ENCODE data around the gene HCRT. TPM values are rescaled to one million over a fixed set of nuclear protein-coding genes. Genes with fewer than 3 reads are reported as not detected.

HCRT gene
- total and polyA plus RNA-seq, 12 donors = not detected

DNA sequence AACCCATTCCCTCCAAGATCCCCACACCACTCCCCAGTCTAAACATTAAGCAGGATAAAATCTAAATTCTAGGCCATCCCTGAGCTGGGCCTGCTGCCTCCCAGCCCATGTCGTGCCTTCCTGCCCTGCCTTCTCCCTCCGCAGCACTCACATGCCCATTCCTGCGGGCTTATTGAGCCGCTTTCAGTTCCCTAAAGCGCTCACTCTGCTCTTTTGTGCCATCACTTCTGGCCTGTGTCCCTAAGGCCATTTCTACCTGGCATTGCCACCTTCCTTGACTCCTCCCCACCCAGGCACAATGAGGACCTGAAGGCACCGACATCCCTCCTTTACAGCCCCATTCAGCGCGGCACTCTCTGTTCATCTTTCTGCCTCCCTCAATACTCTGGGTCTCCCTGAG lies 17.4 kb downstream of the HCRT start:
- Histone ChIP-seq H3K4me3 (no peak overlapping the region), H3K27ac (no peak overlapping the region), H3K36me3 (no peaks in the 10 kb centered on the region), H3K27me3 (no peaks in the 10 kb centered on the region), H3K4me1 (no peaks in the 10 kb centered on the region), H3K9me3 (no peaks in the 10 kb centered on the region)
- ATAC-seq (no peak), DNase-seq (no peak)
- WGBS, 2 donors = 90% methylated on average over 8 of the region's 8 CpGs
- intact Hi-C loops (cut with DNase I) = no loop called here
- TF ChIP-seq, protein P1, sequence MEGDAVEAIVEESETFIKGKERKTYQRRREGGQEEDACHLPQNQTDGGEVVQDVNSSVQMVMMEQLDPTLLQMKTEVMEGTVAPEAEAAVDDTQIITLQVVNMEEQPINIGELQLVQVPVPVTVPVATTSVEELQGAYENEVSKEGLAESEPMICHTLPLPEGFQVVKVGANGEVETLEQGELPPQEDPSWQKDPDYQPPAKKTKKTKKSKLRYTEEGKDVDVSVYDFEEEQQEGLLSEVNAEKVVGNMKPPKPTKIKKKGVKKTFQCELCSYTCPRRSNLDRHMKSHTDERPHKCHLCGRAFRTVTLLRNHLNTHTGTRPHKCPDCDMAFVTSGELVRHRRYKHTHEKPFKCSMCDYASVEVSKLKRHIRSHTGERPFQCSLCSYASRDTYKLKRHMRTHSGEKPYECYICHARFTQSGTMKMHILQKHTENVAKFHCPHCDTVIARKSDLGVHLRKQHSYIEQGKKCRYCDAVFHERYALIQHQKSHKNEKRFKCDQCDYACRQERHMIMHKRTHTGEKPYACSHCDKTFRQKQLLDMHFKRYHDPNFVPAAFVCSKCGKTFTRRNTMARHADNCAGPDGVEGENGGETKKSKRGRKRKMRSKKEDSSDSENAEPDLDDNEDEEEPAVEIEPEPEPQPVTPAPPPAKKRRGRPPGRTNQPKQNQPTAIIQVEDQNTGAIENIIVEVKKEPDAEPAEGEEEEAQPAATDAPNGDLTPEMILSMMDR (IDR thresholded peaks at IDR 0.05) = no peak

DNA sequence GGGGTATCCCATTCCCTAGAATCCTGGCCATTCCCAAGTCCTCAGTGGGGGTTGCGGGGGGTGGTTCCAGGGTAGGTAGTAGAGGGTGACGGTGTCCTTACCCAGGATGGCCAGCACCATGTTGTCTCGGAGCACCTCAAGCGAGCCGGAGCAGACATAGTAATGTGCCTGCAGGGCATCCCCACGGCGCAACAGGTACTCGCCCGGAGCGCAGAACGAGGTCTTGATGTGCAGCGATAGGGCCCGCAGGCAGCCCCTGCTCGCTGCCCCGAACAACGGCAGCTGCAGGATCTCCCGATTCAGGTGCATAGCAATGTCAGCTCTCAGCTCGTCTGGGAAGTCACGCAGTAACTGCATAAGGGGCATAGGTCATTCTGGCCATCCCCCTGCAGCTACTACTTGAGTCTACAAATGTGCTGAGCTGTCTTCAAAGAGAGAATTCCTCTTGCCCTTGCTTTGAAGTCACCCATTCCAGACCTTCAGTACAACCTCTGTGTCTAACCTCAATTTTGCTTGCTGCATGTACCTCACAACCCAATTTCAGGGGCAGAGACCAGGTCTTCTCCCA lies 19.0 kb downstream of the HCRT start:
- Histone ChIP-seq H3K4me1 (peaks cover 0 to 10% (median 0%) of the 10 kb centered on the region in 9 donors), H3K9me3 (no peaks in the 10 kb centered on the region), H3K27ac (no peak overlapping the region), H3K27me3 (no peaks in the 10 kb centered on the region), H3K4me3 (no peak overlapping the region), H3K36me3 (no peaks in the 10 kb centered on the region)
- TF ChIP-seq, protein P1 (IDR thresholded peaks at IDR 0.05) = no peak
- no peak for DNase-seq
- no peak for ATAC-seq
- intact Hi-C loops (cut with DNase I) = no loop called here
- WGBS, 2 donors = 89 to 91% methylated on average over 19 of the region's 19 CpGs

DNA sequence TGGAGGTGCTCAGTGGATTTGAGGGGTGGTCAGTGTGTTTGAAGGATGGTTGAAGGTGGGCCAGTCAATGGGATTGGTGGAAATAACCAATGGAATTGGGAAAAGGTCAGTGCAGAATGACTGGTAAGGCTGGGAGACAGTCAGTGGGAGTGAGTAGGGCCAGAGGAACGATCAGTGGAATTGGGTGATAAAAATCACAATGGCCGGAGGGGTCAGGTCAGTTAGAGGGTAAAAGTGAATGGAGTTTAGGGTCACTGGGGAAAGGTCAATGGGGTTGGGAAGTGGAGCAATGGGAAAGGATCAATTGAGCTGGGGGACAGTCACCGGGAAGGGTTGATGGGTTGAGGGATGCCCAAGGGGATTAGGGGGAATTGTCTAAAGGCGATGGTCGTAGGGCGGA lies 19.5 kb downstream of the HCRT start:
- intact Hi-C loops (cut with DNase I) = no loop called here
- H3K4me1 ChIP-seq = peaks cover 0 to 12% (median 0%) of the 10 kb centered on the region in 9 donors
- H3K36me3 ChIP-seq = no peaks in the 10 kb centered on the region
- H3K27ac ChIP-seq = no peak overlapping the region
- ATAC-seq (no peak), DNase-seq (no peak)
- WGBS, 2 donors = 86 to 89% methylated on average over 6 of the region's 6 CpGs
- H3K27me3 ChIP-seq = no peaks in the 10 kb centered on the region
- no peak overlapping the region for H3K4me3 ChIP-seq
- H3K9me3 ChIP-seq = no peaks in the 10 kb centered on the region
- TF ChIP-seq, protein P1 (IDR thresholded peaks at IDR 0.05) = no peak

DNA sequence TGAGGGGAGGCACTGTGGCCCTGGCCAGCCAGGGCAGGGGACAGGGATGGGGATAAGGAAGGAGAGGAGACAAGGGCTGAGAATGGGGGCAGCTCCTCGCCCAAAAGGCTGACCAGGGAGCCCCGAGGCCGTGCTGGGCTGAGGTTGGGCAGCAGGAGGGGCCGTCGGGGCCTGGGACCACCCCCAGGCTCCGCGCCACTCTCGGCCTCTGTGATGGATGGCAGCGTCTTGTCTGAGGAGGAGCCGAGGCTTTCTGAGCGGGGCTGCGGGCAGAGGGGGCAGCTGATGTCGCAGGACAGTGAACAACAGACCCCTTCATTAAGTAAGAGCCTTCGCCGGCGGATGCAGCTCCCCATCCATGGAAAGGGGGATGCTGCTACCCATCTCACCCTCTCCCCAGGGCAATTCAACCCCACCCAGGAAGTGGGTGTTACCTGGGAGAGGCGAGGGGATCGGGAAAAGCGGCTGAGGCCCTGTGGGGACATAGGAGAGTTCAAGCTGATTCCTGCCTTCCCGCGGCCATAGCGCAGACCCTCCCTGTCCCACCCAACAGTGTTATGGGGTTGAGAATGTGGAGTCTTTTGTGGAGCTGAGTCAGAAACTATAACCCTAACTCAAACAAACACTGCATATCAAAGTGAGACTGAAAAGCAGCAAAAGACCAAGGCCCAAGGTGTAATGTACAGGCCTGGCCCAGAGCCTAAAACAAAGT lies 21.4 kb downstream of the HCRT start:
- H3K4me1 ChIP-seq = peaks cover 0 to 12% (median 0%) of the 10 kb centered on the region in 9 donors
- no peaks in the 10 kb centered on the region for H3K27me3 ChIP-seq
- TF ChIP-seq, protein P1 (IDR thresholded peaks at IDR 0.05) = no peak
- intact Hi-C loops (cut with DNase I) = no loop called here
- H3K27ac ChIP-seq = no peak overlapping the region
- H3K9me3 ChIP-seq = no peaks in the 10 kb centered on the region
- no peak for DNase-seq
- ATAC-seq = no peak
- no peak overlapping the region for H3K4me3 ChIP-seq
- no peaks in the 10 kb centered on the region for H3K36me3 ChIP-seq
- 61 to 67% methylated on average over 22 of the region's 22 CpGs for WGBS, 2 donors

All from heart right ventricle (tissue), 16 donors.